Neuron (in vitro differentiated cells): Measurements from ENCODE around the gene TMEM117.

ENCODE experiments used
- H2AFZ ChIP-seq: one replicate; pipeline ENCODE4 v1.6.1; 2013; ENCODE audit warnings: low read depth, mild to moderate bottlenecking, inconsistent platforms, low read length, moderate library complexity
- H3K27me3 ChIP-seq: one replicate; pipeline ENCODE4 v1.6.1; 2013; ENCODE audit warnings: low read length; ENCODE audit not compliant: insufficient read depth
- H3K36me3 ChIP-seq: one replicate; pipeline ENCODE4 v1.6.1; 2013; ENCODE audit warnings: low read length; ENCODE audit not compliant: insufficient read depth
- H3K4me1 ChIP-seq: one replicate; pipeline ENCODE4 v1.6.1; 2013; ENCODE audit warnings: low read length; ENCODE audit not compliant: insufficient read depth
- H3K4me3 ChIP-seq: 2 replicates; pipeline ENCODE4 v1.5.1; 2013; ENCODE audit warnings: mild to moderate bottlenecking, low read length, moderate library complexity
- H3K9me3 ChIP-seq: one replicate; pipeline ENCODE4 v1.6.1; 2013; ENCODE audit warnings: low read length

Gene TMEM117

DNA sequence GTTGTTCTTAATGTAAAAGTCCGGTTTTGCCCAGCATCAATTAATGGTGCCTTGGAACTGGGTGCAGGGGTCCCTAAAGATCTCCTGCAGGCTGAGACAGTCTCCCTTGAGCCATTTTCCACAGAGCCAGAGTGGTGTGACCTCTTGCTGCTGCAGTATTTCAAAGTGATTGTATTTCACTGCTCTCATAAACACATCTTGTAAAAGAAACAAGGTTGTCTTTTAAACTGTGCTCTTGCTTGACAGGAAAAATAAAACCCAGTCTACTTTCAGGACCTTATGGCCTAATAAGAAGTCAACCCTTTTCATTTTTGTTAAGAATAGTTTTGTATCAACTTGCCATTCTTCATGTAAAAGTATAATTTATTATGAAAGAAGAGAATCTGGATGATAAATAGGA is 44.7 kb downstream of the TMEM117 start:
- Histone ChIP-seq H3K9me3 (no peaks in the 10 kb centered on the region), H3K4me1 (peaks cover 9% of the 10 kb centered on the region)

DNA sequence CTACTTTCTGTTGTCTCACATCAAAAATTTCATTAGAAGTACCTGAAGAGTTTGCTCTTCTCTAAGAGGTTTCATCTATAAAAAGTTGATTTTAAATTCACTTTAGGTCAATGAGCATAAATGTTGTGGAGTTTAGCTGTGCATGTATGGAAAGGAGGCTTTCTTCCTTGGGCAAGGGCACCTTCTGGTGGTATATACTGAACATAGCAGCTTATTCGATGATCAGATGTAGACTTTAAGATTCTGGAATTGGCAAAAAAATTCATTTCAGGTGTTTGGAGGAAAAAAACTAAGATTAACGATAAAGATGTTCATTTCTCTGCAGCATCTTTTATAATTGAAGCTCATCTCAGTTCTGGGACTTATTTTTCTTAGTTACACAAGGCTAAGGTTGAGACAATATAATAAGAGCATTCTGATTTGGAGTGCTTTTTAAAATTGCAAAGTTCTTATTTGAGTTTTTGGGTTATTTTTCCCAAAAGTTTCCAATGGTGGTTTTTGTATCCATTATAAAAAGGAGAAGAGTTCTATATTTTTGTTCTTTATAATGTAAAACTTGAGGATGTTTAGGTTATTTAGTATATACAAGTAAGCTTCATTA is 46.8 kb downstream of the TMEM117 start:
- Histone ChIP-seq H3K4me3 (no peak overlapping the region), H3K4me1 (peaks cover 9% of the 10 kb centered on the region), H2AFZ (no peak overlapping the region), H3K27me3 (no peaks in the 10 kb centered on the region), H3K36me3 (no peaks in the 10 kb centered on the region), H3K9me3 (no peaks in the 10 kb centered on the region)

More for the DNA sequence above, 44.7 kb downstream of the TMEM117 start:
- H3K4me3 ChIP-seq: no peak overlapping the region
- H2AFZ ChIP-seq: no peak overlapping the region
- H3K27me3 ChIP-seq: no peaks in the 10 kb centered on the region
- H3K36me3 ChIP-seq: no peaks in the 10 kb centered on the region

DNA sequence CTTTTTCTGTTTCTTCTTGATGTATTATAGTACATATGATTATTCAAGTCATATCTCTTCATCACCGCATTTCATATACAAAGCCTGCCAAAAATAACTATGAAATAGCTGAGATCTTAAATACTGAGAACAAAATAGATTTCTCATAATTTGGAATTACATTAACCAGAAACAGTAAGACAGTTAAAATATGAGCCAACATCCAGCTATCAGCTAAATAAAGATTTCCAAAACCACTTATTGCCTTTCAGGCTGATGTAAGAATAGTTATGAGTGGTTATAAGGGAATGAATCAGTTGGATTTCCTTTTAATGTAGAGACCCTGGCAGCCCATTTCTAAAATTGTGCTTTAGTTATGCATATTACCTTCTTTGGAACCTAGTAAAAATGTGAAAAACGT is 47.4 kb downstream of the TMEM117 start:
- no peaks in the 10 kb centered on the region for H3K36me3 ChIP-seq
- no peak overlapping the region for H2AFZ ChIP-seq

DNA sequence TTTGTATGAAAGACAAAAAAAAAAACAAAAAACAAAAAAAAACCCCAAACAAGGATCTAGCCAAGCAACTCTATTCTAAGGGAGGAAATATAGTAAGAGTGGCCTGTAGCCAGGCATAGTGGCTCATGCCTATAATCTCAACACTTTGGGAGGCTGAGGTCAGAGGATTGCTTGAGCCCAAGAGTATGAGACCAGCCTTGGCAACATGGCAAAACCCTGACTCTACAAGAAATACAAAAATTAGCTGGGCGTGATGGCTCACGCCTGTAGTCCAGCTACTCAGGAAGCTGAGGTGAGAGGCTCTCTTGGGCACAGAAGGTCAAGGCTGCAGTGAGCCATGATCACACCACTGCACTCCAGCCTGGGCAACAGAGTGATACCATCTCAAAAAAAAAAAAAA is 47.9 kb downstream of the TMEM117 start:
- H3K9me3 ChIP-seq: no peaks in the 10 kb centered on the region
- H3K4me3 ChIP-seq: no peak overlapping the region
- no peaks in the 10 kb centered on the region for H3K27me3 ChIP-seq
- no peak overlapping the region for H2AFZ ChIP-seq
- H3K4me1 ChIP-seq: peaks cover 9% of the 10 kb centered on the region
- H3K36me3 ChIP-seq: no peaks in the 10 kb centered on the region

More for the DNA sequence above, 47.4 kb downstream of the TMEM117 start:
- Histone ChIP-seq H3K4me1 (peaks cover 9% of the 10 kb centered on the region), H3K9me3 (no peaks in the 10 kb centered on the region), H3K4me3 (no peak overlapping the region), H3K27me3 (no peaks in the 10 kb centered on the region)

DNA sequence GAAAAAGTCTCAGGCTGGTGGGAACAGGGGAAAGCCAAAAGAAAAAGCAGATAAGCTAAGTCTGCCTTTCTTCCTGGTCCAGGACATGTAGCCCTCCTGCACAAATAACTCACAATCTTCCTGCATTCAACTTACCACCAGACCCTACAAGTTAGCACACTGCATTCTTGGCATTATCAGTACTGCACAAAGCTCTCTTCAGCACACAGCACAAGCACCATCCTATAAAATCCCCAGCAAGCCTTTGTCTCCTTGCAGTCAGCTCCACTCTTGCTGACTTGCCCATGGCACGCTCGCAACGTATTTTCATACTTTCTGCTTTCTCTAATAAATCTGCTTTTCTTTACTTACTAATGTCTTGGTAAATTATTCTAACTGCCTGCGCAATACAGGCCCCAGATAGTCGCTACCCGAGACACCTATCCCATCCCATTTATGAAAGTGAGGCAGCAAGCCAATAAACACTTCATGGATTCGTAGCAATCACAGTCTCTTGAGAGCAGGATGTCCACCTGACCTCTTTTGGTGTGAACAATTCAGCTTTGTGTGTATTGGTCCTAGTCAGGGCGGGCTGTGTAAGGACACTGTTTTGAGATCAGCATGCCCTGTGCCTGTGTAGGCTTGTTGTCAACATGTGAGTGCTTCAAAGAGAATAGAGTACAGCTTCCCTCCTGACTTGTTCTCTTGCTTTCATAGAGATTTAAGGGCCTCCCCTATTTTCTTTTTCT is 49.0 kb downstream of the TMEM117 start:
- H2AFZ ChIP-seq: no peak overlapping the region
- no peaks in the 10 kb centered on the region for H3K27me3 ChIP-seq
- no peaks in the 10 kb centered on the region for H3K36me3 ChIP-seq
- H3K9me3 ChIP-seq: no peaks in the 10 kb centered on the region
- H3K4me1 ChIP-seq: peaks cover 9% of the 10 kb centered on the region
- no peak overlapping the region for H3K4me3 ChIP-seq

DNA sequence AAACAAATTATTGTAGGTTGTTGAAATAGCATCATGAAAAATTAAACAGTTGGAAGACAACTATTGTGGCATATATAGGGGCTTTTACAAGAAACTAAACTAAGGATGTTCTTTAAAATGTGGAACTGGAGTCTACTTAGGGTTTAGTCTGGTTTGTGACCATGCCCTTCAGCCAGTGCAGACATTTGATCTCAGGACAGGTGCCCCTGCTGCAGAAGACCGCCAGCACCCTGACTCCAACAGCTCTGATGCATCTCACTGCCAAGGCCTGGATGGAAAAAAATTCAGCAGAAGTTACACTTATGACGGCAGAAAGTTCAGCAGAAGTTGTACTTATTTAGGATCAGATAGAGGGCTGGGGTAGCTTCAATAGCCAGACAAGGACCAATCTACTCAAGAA is 51.5 kb downstream of the TMEM117 start:
- H3K27me3 ChIP-seq: no peaks in the 10 kb centered on the region
- no peak overlapping the region for H2AFZ ChIP-seq
- peaks cover 9% of the 10 kb centered on the region for H3K4me1 ChIP-seq
- no peaks in the 10 kb centered on the region for H3K9me3 ChIP-seq
- H3K36me3 ChIP-seq: no peaks in the 10 kb centered on the region
- no peak overlapping the region for H3K4me3 ChIP-seq

DNA sequence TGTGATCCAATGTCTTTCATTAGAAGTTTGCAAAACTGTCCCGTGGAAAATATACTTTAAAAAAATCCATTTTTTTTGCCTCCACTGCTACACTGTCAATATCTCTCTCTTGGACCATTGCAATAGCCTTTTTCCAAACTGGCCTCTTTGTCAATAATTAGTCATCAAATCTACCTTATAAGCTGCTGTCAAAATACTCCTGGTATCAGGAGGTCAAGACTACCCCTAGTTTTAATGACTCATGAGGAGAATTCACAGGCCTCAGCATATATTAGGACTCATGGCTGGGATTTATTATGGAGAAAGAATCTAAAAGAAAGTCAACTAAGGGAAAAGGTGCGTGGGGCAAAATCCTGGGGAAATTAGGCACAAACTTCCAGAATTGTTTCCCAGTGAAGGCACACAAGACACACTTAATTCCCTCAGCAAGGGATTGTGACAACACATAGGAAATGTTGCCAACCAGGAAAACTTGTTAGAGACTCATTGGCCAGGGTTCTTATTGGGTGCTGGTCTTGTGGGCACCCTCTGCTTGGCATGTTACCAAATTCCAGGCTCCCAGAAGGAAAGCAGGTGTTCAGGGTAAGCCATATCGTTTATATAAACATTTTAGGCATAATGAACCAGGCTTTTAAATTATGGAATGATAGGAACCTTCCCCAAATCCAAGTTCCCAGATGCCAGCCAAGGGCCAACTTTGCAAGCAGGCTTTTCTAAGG is 56.1 kb downstream of the TMEM117 start:
- Histone ChIP-seq H3K36me3 (no peaks in the 10 kb centered on the region), H2AFZ (no peak overlapping the region), H3K4me3 (no peak overlapping the region), H3K9me3 (no peaks in the 10 kb centered on the region), H3K27me3 (no peaks in the 10 kb centered on the region), H3K4me1 (peaks cover 7% of the 10 kb centered on the region)

DNA sequence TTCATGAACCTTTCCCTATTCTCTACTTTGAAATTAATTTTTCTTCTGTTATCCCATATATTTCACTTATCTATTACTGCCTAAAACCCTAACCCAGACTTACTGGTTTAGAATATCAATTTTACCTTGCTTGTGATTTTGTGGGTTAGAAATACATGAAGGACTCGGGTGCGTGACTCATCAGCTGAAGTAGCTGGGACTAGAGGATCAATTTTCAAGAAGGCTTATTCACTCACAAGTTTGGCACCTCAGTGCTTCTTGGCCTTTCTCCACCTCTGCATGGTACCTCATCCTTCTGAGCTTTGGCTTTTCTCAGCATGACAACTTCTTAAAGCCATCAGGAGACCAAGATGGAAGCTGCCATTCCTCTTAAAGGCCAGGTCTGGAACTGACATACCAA is 57.8 kb downstream of the TMEM117 start:
- no peaks in the 10 kb centered on the region for H3K27me3 ChIP-seq
- H3K36me3 ChIP-seq: no peaks in the 10 kb centered on the region
- no peak overlapping the region for H2AFZ ChIP-seq
- peaks cover 7% of the 10 kb centered on the region for H3K4me1 ChIP-seq
- H3K4me3 ChIP-seq: no peak overlapping the region
- H3K9me3 ChIP-seq: peaks cover 2% of the 10 kb centered on the region

DNA sequence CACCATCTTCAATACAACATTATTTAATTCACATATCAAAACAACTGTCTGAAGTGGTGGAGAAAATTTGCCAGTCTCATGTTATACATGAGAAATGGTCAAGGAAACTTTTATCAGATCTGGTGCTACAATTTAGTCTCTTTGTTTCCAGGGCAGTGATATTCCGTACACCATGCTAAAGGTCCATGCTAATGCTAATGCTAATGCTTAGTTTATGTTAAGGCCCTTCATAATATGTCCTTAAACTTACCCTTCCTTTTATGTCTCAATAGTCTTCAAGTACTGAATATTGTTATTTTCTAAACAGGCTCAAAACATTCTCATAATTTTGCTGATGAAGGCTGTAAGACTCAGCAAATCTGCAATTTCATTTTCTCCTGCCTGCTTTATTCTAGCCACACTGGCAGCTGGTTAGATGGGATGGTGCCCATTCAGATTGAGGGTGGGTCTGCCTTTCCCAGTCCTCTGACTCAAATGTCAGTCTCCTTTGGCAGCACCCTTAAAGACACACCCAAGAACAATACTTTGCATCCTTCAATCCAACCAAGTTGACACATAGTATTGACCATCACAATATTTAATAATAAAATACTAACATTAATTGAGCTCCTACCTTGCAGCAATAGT is 59.8 kb downstream of the TMEM117 start:
- Histone ChIP-seq H3K36me3 (no peaks in the 10 kb centered on the region), H2AFZ (no peak overlapping the region), H3K9me3 (peaks cover 2% of the 10 kb centered on the region), H3K27me3 (no peaks in the 10 kb centered on the region), H3K4me1 (peaks cover 7% of the 10 kb centered on the region), H3K4me3 (no peak overlapping the region)

DNA sequence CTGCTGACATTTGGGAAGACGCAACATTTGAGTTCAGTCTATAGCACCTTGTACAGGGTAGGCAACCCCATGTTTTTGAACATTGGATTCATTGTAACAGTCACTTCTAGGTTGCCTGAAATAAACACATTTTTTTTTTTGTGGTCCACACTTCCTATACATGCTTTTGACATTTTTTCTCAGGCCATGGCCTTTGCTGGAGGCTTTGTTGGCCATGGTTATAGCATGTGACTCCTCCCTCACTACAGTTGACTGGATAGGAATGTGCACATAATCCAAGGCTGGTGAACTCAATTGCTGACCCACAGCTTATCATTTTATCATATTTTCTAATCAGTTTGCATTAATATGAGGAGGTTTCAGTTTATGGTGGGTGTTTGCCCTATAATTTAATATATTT is 60.6 kb downstream of the TMEM117 start:
- H3K4me3 ChIP-seq: no peak overlapping the region
- H2AFZ ChIP-seq: no peak overlapping the region
- H3K4me1 ChIP-seq: peaks cover 7% of the 10 kb centered on the region
- H3K36me3 ChIP-seq: no peaks in the 10 kb centered on the region
- no peaks in the 10 kb centered on the region for H3K27me3 ChIP-seq
- peaks cover 2% of the 10 kb centered on the region for H3K9me3 ChIP-seq

DNA sequence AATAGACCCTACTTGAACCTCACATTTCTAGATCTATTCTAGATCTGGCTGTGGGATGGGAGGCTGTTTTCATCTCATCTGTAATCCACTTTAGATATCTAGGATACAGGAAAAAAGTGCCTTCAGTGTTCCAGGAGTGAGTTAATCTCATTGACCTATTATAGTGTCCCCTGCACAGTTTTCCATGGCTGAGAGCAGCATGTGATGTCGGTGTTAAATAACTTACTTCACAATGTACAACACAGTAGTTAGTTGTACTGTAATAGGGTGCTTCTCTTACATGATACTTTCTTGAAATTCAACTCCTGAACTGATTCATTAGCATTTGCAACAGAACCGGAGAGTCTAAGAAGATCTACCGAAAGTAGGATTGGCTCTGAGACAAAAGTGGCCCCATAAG is 62.6 kb downstream of the TMEM117 start:
- no peak overlapping the region for H3K4me3 ChIP-seq
- H2AFZ ChIP-seq: no peak overlapping the region
- peaks cover 8% of the 10 kb centered on the region for H3K4me1 ChIP-seq
- peaks cover 2% of the 10 kb centered on the region for H3K9me3 ChIP-seq
- no peaks in the 10 kb centered on the region for H3K27me3 ChIP-seq
- H3K36me3 ChIP-seq: no peaks in the 10 kb centered on the region

DNA sequence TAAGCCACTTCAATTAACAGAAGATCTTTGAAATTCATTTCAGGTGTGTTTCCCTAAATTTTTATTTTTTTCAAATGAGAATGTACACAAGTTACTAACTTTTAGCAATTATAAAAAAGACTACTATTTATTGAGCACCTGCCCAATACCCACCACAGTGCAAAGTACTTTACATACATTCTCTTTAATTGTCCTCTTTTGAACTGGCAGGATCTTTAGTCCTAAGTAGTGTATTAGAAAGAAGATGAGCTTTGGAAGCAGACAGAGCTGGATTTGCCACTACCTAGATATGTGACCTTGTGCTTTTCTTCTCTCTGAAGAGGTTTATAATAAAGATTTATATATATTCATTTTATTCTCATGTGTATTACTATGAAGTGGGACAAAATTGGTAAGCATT is 63.7 kb downstream of the TMEM117 start:
- peaks cover 2% of the 10 kb centered on the region for H3K9me3 ChIP-seq
- no peak overlapping the region for H3K4me3 ChIP-seq
- peaks cover 11% of the 10 kb centered on the region for H3K4me1 ChIP-seq
- H2AFZ ChIP-seq: no peak overlapping the region
- H3K27me3 ChIP-seq: no peaks in the 10 kb centered on the region
- H3K36me3 ChIP-seq: no peaks in the 10 kb centered on the region

DNA sequence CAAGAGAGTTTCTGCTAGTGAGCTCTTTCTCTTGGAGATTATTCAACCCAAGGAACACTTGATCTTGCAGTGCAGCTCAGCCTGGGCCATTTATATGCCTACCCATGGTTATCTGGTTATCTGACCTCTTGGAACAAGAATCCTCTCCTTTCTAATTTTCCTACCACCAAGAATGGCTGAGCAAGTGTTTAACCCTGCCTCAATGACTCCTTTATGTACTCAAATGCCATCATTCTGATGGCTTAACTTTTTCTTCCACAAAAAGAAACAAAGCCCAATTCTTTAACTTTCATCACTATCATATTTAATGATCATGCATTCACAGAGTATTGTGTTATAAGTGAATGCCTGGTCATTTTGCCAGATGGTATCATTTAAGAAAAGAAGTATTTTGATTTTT is 67.8 kb downstream of the TMEM117 start:
- no peaks in the 10 kb centered on the region for H3K9me3 ChIP-seq
- no peaks in the 10 kb centered on the region for H3K27me3 ChIP-seq
- no peak overlapping the region for H3K4me3 ChIP-seq
- H3K36me3 ChIP-seq: no peaks in the 10 kb centered on the region
- H3K4me1 ChIP-seq: peaks cover 4% of the 10 kb centered on the region
- no peak overlapping the region for H2AFZ ChIP-seq
